PC-3 (cell line): ENCODE results near the gene HBP1. TPM values are rescaled to one million over a fixed set of nuclear protein-coding genes. Genes with fewer than 3 reads are reported as not detected.
"Not testable (repeated sequence)": the region's sequence is repeated elsewhere in the genome, so short reads cannot be mapped to it uniquely, and the experiment has no call there.

ENCODE experiments used
- ATAC-seq: fragments of 200-7000 bp; cut with Tn5 transposase; 2 replicates; pipeline ENCODE4 v1.9.1; 2020; ENCODE audit warnings: mild to moderate bottlenecking, moderate library complexity
- BruUV-seq: library from RNA; stranded (reverse); fragments of 400-500 nt; replicated peaks from 2 replicates; lab custom pipeline; 2021; lab: Mats Ljungman, UMichigan
- CTCF ChIA-PET: fragments of 300-600 bp; sonication (Branson Sonifier 250); formaldehyde crosslinking; loops from one replicate; lab custom pipeline; 2022; ENCODE audit warnings: antibody characterized with exemption; lab: Charles Lee
- POLR2A ChIA-PET: fragments of 300-600 bp; sonication (Branson Sonifier 250); formaldehyde crosslinking; loops from one replicate; lab custom pipeline; 2022; ENCODE audit warnings: antibody characterized with exemption; ENCODE audit not compliant: unreplicated experiment; lab: Charles Lee
- DNase-seq: peaks from one replicate; pipeline ENCODE4 v3.0.0-alpha.2; 2015
- H2AFZ ChIP-seq: fragments of 300-600 bp; sonication (generic); 2 replicates; pipeline ENCODE4 v1.6.0; 2016; ENCODE audit warnings: antibody characterized with exemption, low read length
- H3F3A ChIP-seq: fragments of 300-600 bp; sonication (generic); one replicate; pipeline ENCODE4 v1.6.0; 2017; ENCODE audit warnings: antibody characterized with exemption, low read length, control low read depth, mild to moderate bottlenecking; ENCODE audit not compliant: unreplicated experiment
- H3K27ac ChIP-seq: fragments of 300-600 bp; sonication (generic); 2 replicates; pipeline ENCODE4 v1.5.1; 2016; ENCODE audit warnings: mild to moderate bottlenecking, low read length
- H3K27me3 ChIP-seq: fragments of 300-600 bp; sonication (generic); 2 replicates; pipeline ENCODE4 v1.6.1; 2016; ENCODE audit warnings: low read length, mixed read lengths
- H3K36me3 ChIP-seq: fragments of 300-600 bp; sonication (generic); 2 replicates; pipeline ENCODE4 v1.6.1; 2016; ENCODE audit warnings: low read depth, mixed run types, low read length, mixed read lengths
- H3K4me1 ChIP-seq: fragments of 300-600 bp; sonication (generic); 2 replicates; pipeline ENCODE4 v1.5.1; 2016; ENCODE audit warnings: low read length; ENCODE audit not compliant: insufficient read depth
- H3K4me2 ChIP-seq: fragments of 300-600 bp; sonication (generic); 2 replicates; pipeline ENCODE4 v1.6.0; 2016; ENCODE audit warnings: low read length
- H3K4me3 ChIP-seq: fragments of 300-600 bp; sonication (generic); 2 replicates; pipeline ENCODE4 v1.5.1; 2016; ENCODE audit warnings: mild to moderate bottlenecking, low read length, mixed read lengths
- H3K79me2 ChIP-seq: fragments of 300-600 bp; sonication (generic); 2 replicates; pipeline ENCODE4 v1.6.1; 2017; ENCODE audit warnings: low read length, mixed read lengths
- H3K9ac ChIP-seq: fragments of 300-600 bp; sonication (generic); 2 replicates; pipeline ENCODE4 v1.6.0; 2016; ENCODE audit warnings: mild to moderate bottlenecking, low read length
- H3K9me2 ChIP-seq: fragments of 300-600 bp; sonication (generic); replicated peaks from 2 replicates; pipeline ENCODE4 v1.6.1; 2016; ENCODE audit warnings: mixed run types, low read length, mixed read lengths
- H3K9me3 ChIP-seq: fragments of 300-600 bp; sonication (generic); 2 replicates; pipeline ENCODE4 v1.6.1; 2016; ENCODE audit warnings: low read length, mixed read lengths
- H4K20me1 ChIP-seq: fragments of 300-600 bp; sonication (generic); 2 replicates; pipeline ENCODE4 v1.6.1; 2016; ENCODE audit warnings: low read length, mixed read lengths
- EZH2 ChIP-seq: fragments of 300-600 bp; sonication (generic); IDR thresholded peaks from one replicate; pipeline ENCODE4 v1.6.1; 2017; ENCODE audit warnings: antibody characterized with exemption, mild to moderate bottlenecking, low read length; ENCODE audit not compliant: unreplicated experiment
- EZH2phosphoT487 ChIP-seq: fragments of 300-600 bp; sonication (generic); IDR thresholded peaks from 2 replicates; pipeline ENCODE4 v1.6.1; 2018; ENCODE audit warnings: mild to moderate bottlenecking, antibody characterized with exemption, low read length, borderline replicate concordance
- intact Hi-C: fragments of 100-400 bp; cut with micrococcal nuclease; formaldehyde crosslinking; loops from 2 replicates; pipeline ENCODE4 v1.9.0; 2023
- total RNA-seq: library from RNA; depleted of rRNA; stranded (reverse); fragments of >200 nt; gene quantifications from 2 replicates; pipeline ENCODE4 v1.2.3, GENCODE V29; 2014
- TF ChIP-seq, protein P1 (sequence below): fragments of 300-600 bp; sonication (generic); conservative IDR thresholded peaks from 2 replicates; pipeline ENCODE4 v1.5.1; 2017; ENCODE audit warnings: antibody characterized with exemption, low read depth, mild to moderate bottlenecking, low read length

HBP1 gene
- total RNA-seq, 1 experiment from 2014 or later = 13.0 TPM

DNA sequence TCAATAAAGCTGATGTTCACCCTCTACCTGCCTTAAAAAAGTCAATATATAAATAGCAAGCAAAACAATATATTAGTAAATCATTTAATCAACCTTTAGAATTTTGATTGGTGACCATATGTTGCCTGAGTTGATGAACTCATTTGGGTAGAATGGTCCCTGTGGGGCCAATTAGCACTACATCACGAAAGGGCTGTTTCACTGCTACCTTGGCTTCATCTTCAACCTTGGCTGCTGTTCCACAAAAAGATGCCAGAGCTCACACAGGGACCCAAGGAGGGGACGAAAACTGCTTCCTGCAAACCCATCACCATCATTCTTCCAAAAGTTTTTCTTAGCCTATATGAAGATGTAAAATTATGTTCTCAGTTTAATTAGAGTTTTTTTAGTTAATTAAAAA, 35.4 kb upstream of the HBP1 start:
- POLR2A ChIA-PET = no interaction called here
- Histone ChIP-seq H3K4me1 (no peaks in the 10 kb centered on the region), H3F3A (no peaks in the 10 kb centered on the region), H3K4me2 (no peak overlapping the region), H4K20me1 (no peaks in the 10 kb centered on the region), H2AFZ (no peak overlapping the region), H3K27ac (no peak overlapping the region), H3K4me3 (no peak overlapping the region), H3K27me3 (peaks cover 44% of the 10 kb centered on the region), H3K79me2 (no peaks in the 10 kb centered on the region), H3K9me2 (no peaks in the 10 kb centered on the region), H3K9me3 (no peaks in the 10 kb centered on the region), H3K9ac (no peak overlapping the region), H3K36me3 (no peaks in the 10 kb centered on the region)
- CTCF ChIA-PET = no interaction called here
- no peak for DNase-seq
- ATAC-seq = no peak
- TF ChIP-seq EZH2 (no peak), EZH2phosphoT487 (no peak)
- TF ChIP-seq, protein P1, sequence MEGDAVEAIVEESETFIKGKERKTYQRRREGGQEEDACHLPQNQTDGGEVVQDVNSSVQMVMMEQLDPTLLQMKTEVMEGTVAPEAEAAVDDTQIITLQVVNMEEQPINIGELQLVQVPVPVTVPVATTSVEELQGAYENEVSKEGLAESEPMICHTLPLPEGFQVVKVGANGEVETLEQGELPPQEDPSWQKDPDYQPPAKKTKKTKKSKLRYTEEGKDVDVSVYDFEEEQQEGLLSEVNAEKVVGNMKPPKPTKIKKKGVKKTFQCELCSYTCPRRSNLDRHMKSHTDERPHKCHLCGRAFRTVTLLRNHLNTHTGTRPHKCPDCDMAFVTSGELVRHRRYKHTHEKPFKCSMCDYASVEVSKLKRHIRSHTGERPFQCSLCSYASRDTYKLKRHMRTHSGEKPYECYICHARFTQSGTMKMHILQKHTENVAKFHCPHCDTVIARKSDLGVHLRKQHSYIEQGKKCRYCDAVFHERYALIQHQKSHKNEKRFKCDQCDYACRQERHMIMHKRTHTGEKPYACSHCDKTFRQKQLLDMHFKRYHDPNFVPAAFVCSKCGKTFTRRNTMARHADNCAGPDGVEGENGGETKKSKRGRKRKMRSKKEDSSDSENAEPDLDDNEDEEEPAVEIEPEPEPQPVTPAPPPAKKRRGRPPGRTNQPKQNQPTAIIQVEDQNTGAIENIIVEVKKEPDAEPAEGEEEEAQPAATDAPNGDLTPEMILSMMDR = no peak
- intact Hi-C loops = no loop called here
- BruUV-seq = no TSS peak

DNA sequence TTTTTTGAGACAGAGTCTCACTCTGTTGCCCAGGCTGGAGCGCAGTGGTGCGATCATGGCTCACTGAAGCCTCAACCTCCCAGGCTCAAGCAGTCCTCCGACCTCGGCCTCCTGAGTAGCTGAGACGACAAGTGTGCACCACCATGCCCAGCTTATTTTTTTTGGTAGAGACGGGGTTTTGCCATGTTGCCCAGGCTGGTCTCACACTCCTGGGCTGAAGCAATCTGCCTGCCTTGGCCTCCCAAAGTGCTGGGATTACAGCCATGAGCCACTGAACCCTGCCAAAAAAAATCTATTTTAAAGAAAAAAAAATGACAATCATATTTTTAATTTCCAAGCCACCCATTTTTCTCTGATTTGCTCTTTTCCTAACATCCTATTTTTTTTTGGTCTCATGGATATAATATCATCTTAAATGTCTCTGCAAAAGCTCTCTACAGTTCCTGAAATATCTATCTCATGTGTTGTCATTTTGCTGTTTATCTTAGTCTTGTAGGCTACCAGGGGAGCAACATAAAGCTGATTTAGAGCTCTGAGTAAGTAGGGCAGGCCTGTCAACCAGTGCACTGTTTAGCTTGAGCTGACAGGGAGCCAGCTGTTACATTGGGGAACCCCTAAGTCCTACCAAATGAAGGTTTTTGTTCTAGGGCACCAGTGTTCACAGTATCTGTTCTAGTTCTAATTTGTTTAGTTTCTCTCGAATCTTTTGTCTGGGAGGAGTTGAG, 29.9 kb upstream of the HBP1 start:
- peaks cover 36% of the 10 kb centered on the region for H3K27me3 ChIP-seq
- H3K4me1 ChIP-seq = no peaks in the 10 kb centered on the region
- H3F3A ChIP-seq = no peaks in the 10 kb centered on the region
- no peak overlapping the region for H3K4me2 ChIP-seq
- intact Hi-C loops = no loop called here
- DNase-seq (no peak), ATAC-seq (no peak)
- H3K9me2 ChIP-seq = no peaks in the 10 kb centered on the region
- no peak overlapping the region for H2AFZ ChIP-seq
- H3K4me3 ChIP-seq = no peak overlapping the region
- no peaks in the 10 kb centered on the region for H4K20me1 ChIP-seq
- no peaks in the 10 kb centered on the region for H3K36me3 ChIP-seq
- CTCF ChIA-PET = no interaction called here
- no peak overlapping the region for H3K27ac ChIP-seq
- no TSS peak for BruUV-seq
- TF ChIP-seq EZH2 (no peak), EZH2phosphoT487 (no peak)
- TF ChIP-seq, protein P1 = no peak
- H3K79me2 ChIP-seq = no peaks in the 10 kb centered on the region
- H3K9me3 ChIP-seq = no peaks in the 10 kb centered on the region
- POLR2A ChIA-PET = interaction anchor here (0.6 kb wide), 1 partner anchor 851 kb away, joined by 3 read pairs; no protein-coding TSS in a partner anchor
- H3K9ac ChIP-seq = no peak overlapping the region

DNA sequence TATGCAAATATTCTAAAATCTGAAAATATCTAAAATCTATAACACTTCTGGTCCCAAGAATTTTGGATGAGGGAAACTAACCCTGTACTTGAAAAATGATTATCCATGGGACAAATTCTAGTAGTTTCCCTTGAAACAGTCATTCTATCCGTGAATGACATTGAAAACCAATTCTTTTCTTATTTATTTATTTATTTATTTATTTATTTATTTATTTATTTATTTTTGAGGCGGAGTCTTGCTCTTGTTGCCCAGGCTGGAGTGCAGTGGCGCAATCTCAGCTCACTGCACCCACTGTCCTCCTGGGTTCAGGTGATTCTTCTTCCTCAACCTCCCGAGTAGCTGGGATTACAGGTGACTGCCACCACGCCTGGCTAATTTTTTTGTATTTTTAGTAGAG, 24.9 kb upstream of the HBP1 start:
- H3K79me2 ChIP-seq, POLR2A ChIA-PET, H3K4me1 ChIP-seq, H3K27me3 ChIP-seq, H3F3A ChIP-seq, H2AFZ ChIP-seq, ATAC-seq, BruUV-seq, H3K9ac ChIP-seq, H3K36me3 ChIP-seq, H3K4me3 ChIP-seq, H3K9me2 ChIP-seq, H3K9me3 ChIP-seq, DNase-seq, H3K4me2 ChIP-seq, CTCF ChIA-PET, H4K20me1 ChIP-seq, H3K27ac ChIP-seq: not testable (repeated sequence)
- intact Hi-C loops = loop anchor here (10.0 kb wide), 2 partner anchors 731 to 969 kb away; no protein-coding TSS in a partner anchor
